ENCODE data around the gene RRN3.
"Not testable (repeated sequence)": the region's sequence is repeated elsewhere in the genome, so short reads cannot be mapped to it uniquely, and the experiment has no call there.

RRN3 gene

DNA sequence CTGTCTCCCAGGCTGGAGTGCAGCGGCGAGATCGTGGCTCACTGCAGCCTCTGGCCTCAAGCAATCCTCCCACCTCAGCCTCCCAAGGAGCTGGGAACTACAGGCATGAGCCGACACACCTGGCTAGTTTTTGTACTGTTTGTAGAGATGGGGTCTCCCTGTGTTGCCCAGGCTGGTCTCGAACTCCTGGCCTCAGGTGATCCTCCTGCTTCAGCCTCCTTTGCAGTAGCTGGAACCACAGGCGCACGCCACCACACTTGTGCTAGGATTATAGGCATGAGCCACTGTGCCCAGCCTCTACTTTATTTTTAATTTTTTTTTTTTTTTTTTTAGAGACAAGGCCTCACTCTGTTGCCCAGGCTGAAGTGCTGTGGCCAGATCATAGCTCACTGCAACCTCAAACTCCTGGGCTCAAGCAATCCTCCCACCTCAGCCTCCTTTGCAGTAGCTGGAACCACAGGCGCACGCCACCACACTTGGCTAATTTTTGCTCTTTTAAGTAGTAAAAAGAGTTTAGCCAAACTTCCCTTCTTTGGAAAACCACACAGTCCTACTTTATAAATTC lies 42.6 kb downstream of the RRN3 start:
- DNase-seq (ENCODE audit: low spot score), result no peak

DNA sequence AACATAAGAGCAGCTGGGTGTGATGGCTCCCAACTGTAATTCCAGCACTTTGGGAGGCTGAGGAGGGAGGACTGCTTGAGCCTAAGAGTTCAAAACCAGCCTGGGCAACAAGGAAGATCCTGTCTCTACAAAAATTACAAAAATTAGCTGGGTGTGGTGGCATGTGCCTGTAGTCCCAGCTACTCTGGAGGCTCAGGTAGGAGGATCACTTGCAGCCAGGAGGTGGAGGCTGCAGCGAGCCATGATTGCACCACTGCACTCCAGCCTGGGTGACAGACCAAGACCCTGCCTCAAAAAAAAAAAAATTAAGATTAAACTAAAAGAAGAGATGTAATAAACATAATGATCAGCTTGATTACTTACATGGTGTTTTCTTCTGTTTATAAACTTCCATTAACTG lies 43.6 kb downstream of the RRN3 start:
- not testable (repeated sequence) for DNase-seq (ENCODE audit: low spot score)

DNA sequence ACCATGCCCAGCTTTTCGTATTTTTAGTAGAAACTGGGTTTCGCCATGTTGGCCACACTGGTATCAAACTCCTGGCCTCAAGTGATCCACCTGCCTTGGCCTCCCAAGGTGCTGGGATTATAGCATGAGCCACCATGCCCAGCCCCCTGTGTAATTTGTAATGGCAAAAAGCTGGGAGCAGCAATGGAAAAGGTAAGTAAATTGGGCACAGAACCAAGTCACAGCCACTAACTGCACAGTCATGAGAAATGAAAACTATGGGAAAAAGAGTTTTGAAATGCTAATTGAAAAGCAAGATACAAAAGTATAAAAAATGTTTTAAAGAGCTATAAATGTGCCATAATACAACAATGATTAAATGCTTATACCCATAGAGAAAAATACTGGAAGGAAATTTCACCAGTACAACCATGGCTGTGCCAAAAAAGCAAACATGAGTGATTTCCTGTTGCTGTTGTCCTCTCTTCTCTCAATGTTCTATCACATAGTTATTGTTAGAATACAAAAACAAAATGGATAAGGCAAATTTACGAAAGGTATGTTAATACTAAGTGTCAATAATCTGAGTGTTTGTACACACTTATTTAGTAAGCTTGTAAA lies 44.4 kb downstream of the RRN3 start:
- DNase-seq (ENCODE audit: low spot score), result no peak

DNA sequence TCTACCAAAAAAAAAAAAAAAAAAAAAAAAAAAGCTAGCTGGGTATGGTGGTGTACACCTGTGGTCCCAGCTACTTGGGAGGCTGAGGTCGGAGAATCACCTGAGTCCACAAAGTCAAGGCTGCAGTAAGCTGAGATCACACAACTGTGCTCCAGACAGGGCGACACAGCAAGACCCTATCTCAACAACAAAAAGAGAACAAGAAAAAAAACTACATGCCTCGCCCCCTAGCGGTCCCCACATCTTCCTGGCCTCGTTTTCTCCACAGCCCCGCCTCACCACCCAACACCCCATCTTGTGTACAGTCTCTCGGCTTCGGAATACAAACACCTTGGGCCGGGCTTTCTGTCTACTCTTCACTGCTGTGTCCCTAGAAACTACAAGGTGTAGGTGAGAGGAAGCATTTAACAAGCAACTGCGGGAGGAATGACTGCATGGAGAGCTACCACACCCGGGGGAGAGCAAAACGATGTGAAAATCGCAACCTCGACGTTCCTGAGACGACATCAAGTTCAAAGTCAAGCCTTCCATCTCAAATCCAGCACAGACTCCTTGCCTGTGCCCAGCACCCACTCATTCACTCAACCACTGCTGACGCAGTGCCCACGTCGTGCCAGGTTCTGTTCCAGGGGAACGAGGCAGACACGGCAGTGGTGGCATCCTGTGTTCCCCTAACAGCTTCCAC lies 47.2 kb downstream of the RRN3 start:
- no peak for DNase-seq (ENCODE audit: low spot score)

DNA sequence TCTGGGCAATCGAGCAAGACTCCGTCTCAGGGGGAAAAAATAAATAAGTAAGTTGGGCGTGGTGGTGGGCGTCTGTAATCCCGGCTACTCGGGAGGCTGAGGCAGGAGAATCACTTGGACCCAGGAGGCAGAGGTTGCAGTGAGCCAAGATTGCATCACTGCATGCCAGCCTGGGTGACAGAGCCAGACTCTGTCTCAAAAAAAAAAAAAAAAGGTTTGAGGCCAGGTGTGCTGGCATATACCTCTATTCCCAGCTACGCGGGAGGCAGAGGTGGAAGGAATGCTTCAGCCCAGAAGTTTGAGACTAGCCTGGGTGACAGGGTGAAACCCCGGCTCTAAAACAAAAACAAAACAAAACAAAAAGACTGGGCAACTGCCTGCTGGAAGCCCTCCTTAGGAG lies 48.8 kb downstream of the RRN3 start:
- not testable (repeated sequence) for DNase-seq (ENCODE audit: low spot score)

DNA sequence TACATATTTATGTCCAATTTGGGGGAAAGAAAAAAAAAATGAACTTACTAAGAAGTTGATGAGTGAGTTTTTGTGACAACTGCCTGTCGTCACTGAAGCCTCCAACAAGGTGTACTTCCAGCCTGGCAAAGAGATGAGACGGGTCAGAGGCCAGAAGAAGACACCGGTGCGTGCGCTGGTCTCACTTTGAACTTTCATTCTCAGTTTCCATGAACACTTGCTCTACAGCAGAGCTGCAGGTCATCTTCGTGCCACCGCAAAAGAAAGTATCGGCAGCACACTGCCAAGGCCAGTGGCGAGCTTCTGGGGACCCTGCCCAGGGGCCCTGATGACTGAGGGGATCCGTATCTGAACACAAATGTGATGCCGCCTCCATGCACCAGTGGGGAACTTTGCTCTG lies 49.8 kb downstream of the RRN3 start:
- DNase-seq (ENCODE audit: low spot score), result no peak

DNA sequence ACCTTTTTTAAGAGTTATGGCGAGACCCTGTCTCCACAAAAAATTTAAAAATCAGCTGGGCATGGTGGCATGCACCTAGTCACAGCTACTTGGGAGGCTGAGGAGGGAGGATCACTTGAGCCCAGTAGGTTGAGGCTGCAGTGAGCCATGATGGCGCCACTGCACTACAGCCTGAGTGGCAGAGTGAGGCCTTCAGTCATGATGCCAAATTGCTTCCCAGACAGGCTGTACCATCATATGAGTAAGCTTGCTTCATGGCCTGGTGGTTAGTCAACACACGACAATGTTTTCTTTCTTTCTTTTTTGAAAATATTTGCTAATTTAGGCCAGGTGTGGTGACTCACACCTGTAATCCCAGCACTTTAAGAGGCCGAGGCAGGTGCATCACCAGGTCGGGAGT lies 50.7 kb downstream of the RRN3 start:
- DNase-seq (ENCODE audit: low spot score), result peak; percentile 48

DNA sequence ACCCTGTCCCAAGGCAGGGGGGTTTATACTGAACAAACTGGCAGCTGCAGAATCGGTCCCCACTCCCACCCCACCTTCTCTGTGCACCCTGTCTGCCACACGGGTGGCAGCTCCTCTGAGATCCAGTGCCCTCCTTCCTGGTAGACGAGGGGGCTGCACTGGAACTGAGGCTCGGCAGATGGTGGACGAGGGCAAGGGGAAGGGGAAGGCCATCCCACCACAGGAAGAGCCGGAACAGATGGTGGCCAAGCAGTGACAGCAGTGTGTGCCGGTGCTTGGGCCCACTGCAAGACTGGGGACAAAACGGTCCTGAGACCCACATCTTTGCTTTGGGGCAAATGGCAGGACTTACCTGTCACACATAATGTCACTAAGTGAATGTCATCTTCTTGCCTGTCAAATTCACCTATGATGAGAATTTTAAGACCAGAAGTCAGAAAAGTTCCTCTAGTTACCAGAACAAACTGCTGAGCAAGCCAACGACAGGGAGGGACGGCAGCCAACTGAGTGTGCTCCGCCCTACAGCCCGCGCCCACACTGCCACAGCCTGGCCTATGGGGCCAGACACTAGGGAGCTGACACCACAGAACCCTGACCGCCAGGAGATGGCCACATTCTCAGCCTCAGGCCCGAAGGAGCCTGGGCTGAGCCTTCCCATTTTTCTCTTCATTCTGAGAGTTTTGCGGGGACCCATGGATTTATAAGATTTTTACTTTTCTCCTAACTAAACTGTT lies 52.6 kb downstream of the RRN3 start:
- DNase-seq (ENCODE audit: low spot score), result no peak

DNA sequence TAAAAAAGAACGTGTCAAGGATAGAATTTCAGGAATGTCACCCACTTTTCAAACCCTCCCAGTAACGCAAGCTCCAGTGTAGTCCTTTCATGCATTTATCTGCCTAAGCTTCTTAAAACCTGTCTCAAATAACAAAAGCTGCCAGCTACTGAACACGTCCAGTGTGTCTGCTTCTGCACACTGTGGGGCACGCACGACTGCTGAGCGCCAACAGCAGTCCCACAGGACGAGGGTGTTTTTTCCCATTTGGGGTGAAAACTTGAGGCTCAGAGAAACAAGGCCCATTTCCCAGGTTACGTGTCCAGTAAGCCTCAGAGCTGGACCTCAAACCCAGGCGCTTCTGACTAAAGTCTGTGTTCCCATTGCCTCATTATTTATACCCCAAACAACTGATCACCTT lies 55.4 kb downstream of the RRN3 start:
- DNase-seq (ENCODE audit: low spot score), result no peak

DNA sequence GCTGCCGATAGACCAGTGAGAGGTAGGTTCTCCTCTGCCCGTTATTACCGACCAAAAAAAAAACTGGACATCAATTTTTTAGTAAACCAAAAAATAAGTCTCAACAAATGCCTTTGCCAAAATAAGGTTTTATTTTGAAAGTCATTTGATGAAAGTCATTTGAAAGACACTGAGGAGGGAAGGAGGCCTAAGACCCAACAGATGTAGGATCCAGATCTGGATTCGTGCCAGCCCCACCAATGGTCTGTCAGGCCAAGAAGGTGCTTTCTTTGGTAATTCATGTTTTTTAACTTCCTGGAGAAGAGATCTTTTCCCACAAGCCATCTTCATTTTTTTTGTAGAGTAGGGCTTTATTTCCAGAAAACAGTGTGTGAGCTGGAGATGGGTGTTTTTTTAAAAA lies 56.3 kb downstream of the RRN3 start:
- no peak for DNase-seq (ENCODE audit: low spot score)

DNA sequence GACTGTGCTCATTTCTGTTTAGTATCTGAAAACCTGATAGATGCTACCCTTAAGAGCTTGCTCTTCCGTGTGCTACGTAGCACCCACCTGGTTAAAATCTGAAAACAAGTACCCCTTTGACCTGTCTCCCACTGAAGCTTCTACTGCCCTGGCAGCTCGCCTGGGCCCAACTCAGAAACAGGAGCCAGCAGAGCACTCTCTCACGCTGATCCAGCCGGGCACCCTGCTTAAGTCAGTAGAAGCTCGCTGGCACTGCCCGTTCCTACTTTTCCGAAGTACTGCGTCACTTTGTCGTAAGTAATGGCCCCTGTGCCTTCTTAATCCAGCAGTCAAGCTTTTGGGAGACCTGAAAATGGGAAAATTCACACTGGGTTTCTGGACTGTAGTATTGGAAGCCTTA lies 57.1 kb downstream of the RRN3 start:
- no peak for DNase-seq (ENCODE audit: low spot score)

DNA sequence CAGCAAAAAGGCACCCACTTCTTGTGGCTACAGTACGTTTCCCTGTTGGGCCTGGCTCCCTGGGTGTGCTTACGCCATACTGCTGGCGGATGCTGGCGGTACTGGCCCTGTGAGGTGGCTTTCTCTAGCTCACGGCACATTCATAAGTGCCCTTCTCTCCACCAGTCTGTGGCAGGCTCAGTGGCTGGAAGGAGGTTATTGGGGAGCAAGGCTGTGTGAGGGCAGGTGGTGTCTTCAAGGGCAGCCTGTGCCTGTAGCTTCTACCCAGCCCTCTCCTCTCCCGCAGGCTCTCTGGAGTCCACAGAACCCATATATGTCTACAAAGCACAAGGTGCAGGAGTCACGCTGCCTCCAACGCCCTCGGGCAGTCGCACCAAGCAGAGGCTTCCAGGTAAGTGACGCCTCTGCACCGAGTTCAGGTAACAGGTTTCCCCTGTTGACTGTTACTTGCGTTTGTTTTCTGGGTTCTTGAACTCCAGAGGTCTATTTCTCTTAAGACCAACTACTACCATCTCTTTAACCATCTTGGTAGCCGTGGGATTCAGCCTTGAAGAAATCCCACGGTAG lies 58.8 kb downstream of the RRN3 start:
- no peak for DNase-seq (ENCODE audit: low spot score)

DNA sequence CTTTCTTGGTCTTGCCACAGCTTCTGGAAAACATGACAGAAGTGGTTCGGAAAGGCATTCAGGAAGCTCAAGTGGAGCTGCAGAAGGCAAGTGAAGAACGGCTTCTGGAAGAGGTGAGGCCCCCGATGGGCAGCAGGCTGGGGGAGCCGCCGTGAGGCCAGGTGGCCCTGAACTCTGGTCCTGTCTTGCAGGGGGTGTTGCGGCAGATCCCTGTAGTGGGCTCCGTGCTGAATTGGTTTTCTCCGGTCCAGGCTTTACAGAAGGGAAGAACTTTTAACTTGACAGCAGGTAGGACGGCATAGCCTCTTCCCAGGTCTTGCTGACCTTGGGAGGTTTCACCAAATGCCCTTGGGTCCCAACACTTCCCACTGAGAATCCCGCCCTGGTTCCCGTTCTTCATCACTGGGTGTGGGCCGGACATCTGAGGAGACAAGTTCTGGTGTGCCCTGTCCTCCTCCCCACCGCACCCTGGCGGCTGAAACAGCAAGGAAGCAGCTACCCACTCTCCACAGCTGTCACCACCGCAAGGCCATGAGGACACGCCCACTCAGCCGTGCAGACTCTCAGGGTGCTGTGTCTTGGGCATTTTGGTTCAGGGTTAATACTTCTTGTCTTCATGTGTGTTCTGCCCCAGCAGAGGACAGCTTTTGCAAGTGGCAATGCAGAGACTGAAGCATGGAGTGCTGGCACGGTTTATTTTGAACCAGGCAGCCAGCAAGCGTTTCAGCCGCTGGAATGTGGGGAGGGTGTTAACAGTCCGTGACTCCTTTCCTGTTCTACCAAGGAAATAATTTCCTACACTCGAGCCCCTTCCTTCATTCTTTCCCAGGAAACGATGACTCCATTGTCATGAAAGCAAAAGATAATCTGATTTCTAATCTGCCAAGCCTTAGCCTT lies 59.6 kb downstream of the RRN3 start:
- DNase-seq (ENCODE audit: low spot score), result no peak

DNA sequence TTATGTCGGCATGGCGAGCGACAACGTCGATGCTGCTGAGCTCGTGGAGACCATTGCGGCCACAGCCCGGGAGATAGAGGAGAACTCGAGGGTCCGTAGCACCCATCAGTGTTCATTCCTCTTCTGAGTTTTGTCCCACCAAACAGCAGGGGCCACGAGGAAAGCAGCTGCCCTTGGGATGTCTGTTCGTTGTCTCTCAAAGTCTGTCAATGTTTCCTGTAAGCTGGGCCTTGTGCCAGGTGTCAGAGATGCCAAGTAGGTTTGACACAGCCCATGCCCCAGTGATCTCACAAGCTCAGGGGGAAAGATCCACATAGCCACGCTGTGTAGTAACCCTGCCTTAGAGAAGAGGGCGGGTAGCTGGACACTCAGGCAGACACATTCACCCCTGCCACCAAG lies 60.8 kb downstream of the RRN3 start:
- no peak for DNase-seq (ENCODE audit: low spot score)

DNA sequence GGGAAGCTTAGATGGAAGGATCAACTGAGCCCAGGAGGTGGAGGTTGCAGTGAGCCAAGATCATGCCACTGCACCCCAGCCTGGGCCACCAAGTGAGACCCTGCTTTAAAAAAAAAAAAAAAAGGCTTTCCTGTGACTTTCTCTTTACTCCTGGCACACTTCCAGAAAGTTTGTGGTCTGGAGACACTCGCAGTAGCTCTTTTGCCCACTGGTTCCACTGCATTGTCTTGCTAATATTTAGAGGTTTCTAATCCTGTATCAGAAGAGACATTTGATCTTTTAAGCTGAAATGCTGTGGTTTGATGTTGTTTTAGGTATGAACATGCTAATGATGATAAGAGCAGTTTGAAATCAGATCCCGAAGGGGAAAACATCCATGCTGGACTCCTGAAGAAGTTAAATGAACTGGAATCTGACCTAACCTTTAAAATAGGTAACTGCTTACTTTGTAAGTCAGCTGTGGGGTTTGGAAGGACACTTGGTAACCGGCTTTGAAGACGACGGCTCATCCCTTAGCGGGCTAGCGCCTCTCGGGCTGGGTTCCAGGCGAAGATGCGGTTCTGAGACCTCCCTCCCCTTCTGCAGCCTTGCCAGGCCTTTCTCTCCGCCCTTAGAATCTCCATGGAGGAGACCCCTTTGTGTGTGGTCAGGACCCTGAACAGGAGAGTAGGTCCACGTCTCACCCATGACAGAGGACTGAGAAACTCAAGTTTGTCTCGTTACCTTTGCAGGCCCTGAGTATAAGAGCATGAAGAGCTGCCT lies 61.3 kb downstream of the RRN3 start:
- DNase-seq (ENCODE audit: low spot score), result no peak

DNA sequence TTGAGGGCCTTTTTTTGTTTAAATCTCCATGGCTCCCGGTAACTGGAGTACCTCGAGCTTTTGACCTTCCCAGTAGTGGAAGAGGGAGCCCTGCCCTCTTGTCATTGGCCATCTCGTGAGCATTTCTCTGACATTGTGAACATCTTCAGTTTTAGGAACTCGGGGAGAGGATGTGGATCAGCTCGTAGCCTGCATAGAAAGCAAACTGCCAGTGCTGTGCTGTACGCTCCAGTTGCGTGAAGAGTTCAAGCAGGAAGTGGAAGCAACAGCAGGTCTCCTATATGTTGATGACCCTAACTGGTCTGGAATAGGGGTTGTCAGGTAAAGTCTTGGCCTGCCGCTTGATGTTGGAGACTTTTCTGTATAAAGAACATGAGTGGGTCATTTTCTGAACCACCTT lies 62.5 kb downstream of the RRN3 start:
- DNase-seq (ENCODE audit: low spot score), result no peak

DNA sequence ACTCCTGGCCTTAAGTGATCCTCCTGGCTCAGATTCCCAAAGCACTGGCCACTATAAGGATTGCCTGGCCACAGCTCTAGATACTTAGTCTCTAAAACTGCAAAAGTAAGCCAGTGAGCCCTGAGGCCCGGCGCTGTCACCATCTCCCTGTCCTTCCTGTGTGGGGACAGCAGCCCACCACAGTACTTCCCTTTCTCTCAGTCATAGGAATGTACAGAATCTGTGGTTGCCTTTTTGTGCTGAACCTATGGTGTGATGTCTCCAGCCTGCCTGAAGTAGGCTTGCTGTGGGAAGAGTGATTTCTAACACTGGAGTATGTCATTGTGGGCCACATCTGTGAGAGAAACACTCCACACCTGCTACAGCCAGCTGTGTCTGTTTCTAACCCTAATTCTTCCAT lies 62.9 kb downstream of the RRN3 start:
- DNase-seq (ENCODE audit: low spot score), result no peak

DNA sequence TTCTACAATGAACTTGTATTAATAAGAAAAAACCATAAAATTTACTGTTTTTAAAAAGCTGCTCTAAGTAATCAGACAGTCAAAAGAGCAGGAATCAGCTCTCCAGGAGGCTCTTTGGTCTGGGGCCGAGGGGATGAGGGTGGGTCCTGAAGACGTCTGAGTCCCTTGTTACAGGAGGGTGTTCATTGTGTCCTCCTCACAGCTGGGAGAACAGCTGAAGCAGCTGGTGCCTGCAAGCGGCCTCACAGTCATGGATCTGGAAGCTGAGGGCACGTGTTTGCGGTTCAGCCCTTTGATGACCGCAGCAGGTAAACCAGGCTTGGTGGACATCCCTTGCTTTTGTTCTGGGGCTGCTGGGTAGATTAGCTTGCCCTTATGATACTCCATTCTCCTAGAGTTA lies 64.3 kb downstream of the RRN3 start:
- not testable (repeated sequence) for DNase-seq (ENCODE audit: low spot score)

DNA sequence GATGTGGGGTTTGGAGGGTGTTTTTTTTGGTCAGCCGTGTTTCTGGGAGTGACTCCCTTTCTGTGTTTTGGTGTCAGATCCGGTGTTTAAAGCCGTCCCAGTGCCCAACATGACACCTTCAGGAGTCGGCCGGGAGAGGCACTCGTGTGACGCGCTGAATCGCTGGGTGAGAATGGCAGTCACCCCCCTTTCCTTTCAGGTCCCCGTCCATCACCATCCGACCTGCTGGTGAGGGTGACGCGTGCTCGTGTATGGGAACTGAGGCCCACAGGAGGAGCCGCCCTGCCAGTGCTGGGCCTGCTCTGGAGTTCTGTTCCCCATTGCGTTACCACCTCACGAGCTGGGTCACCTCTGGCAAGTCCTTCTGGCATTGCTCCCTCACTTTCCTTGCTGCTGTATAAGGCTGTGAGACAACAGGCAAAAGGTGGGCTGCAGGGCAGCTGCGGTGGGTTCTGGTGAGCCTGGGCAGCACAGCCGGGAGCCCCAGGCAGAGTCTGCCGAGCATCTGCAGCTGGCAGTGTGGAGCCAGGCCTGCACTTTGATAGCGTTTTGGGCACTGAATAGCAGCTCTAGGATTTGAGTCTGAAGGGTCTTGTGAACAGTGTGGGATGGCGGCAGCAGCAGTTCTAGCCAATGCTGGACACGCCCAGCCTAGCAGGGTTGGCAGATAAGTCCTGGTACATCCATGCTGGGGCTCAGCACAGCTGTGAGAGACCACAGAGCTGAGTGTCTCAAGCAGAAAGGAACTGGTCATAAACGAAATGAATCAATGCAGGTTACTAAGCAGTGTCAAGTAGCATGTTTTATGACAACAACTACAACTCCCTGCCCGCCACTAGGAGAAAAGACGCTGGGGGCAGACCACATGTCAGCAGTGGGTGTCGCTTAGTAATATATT lies 65.0 kb downstream of the RRN3 start:
- DNase-seq (ENCODE audit: low spot score), result peak; percentile 47

DNA sequence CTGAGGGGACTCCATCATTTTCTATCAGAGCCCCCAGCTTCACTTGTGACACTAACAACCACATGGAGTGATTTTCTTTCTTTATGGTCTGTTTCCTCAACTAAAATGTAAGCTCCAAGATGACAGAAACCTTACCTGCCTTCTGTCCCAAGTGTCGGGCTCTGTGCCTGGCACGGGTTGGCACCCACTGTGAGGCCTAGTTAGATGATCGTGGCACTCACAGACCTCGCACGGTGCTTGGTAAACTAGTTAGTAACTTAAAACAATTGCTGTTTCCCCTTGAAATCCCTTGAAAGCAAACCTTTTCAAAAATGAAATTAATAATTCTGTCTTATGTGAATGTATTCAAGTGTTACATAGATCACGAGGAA lies 65.7 kb downstream of the RRN3 start:
- DNase-seq (ENCODE audit: low spot score), result not testable (repeated sequence)

Data from RKO (cell line).